Measurements from ENCODE around the gene MACROD2. TPM values are rescaled to one million over a fixed set of nuclear protein-coding genes. Genes with fewer than 3 reads are reported as not detected.

MACROD2 gene
- total and polyA plus RNA-seq, 2 of the 4 experiments (the other 2 are of a cell fraction): not detected

DNA sequence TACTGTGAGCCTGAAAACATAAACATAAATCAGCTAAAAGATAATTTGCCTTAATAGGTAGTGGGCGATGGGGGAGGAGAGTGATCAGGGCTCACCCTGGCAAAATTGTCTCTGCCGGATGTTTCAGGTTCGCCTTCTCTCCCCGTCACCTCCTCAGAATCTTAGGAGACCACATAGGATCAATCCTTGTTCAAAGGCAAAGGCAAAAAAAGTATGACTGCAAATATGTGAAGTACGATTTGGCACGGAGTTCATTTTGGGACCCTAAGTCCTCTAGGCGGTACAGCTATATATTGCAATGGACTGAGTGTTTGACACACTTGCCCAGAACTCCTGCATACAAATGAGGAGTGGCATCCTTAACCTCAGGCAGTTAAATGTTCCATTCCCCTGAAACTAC lies 991.3 kb downstream of the MACROD2 start:
- Histone ChIP-seq H3K36me3 (ENCODE audit: control insufficient read depth, insufficient read depth, low read length) (no peaks in the 10 kb centered on the region), H4K8ac (ENCODE audit: low read depth in 2 of 2, low read length in 2 of 2) (no peak overlapping the region), H2BK120ac (ENCODE audit: low read depth, low read length) (no peak overlapping the region), H2AK5ac (ENCODE audit: low read depth, low read length) (no peak overlapping the region), H2AFZ (replicated peaks; ENCODE audit: low read length, poor library complexity) (no peak overlapping the region), H2BK15ac (ENCODE audit: low read depth, low read length) (no peak overlapping the region), H4K91ac (ENCODE audit: insufficient read depth, low read depth, low read length) (no peak overlapping the region), H3K23ac (ENCODE audit: low read depth, low read length) (no peak overlapping the region), H3K9me3 (ENCODE audit: control insufficient read depth, insufficient read depth, low read length) (peaks cover 7% of the 10 kb centered on the region; the same call in 1 of the 2 replicates), H4K20me1 (ENCODE audit: insufficient read depth, low read length) (no peaks in the 10 kb centered on the region), H3K56ac (ENCODE audit: extremely low read depth, insufficient read depth, low read length) (no peak overlapping the region), H3K27ac (ENCODE audit: insufficient read depth, low read length) (no peak overlapping the region), H3K4me1 (ENCODE audit: control insufficient read depth, insufficient read depth, low read length) (no peaks in the 10 kb centered on the region), H3K9ac (ENCODE audit: low read depth, low read length) (no peak overlapping the region), H4K5ac (ENCODE audit: low read depth, low read length) (no peak overlapping the region), H3K4me3 (ENCODE audit: insufficient read depth, low read depth, low read length) (no peak overlapping the region), H3K14ac (replicated peaks; ENCODE audit: low read depth, low read length) (no peak overlapping the region), H3K9me1 (ENCODE audit: insufficient read depth, low read length) (no peaks in the 10 kb centered on the region), H3K4me2 (ENCODE audit: low read depth, low read length) (no peak overlapping the region), H3K79me1 (ENCODE audit: low read depth in 1 of 2, low read length in 2 of 2) (no peaks in the 10 kb centered on the region), H2BK5ac (ENCODE audit: low read depth, low read length, poor library complexity, severe bottlenecking) (no peak overlapping the region), H3K4ac (ENCODE audit: low read depth, low read length) (no peak overlapping the region), H3K27me3 (ENCODE audit: control insufficient read depth, insufficient read depth, low read length) (no peaks in the 10 kb centered on the region), H3K18ac (ENCODE audit: low read depth, low read length) (no peak overlapping the region), H2AK9ac (replicated peaks; ENCODE audit: low read depth, low read length, poor library complexity) (no peak overlapping the region), H2BK20ac (ENCODE audit: low read depth, low read length) (no peak overlapping the region)
- no CpG with 5 or more reads among the region's 7 CpGs for WGBS, 2 experiments (ENCODE audit: extremely low coverage in 2 of 2, insufficient read length in 1 of 2)
- DNase-seq (no peak), ATAC-seq (ENCODE audit: low read depth) (no peak)
- ChIA-PET CTCF (no interaction called here), POLR2A (ENCODE audit: unreplicated experiment) (no interaction called here)
- intact Hi-C loops (cut with micrococcal nuclease) (no loop called here), dilution Hi-C loops (cut with HindIII; ENCODE audit: low sequenced_read_pairs, unreplicated experiment) (no loop called here), in situ Hi-C loops (cut with MboI; ENCODE audit: low sequenced_read_pairs) (no loop called here)
- TF ChIP-seq SMC3 (IDR thresholded peaks at IDR 0.05; ENCODE audit: low read depth, low read length): no peak
- no peak for TF ChIP-seq RAD21 (IDR thresholded peaks at IDR 0.05; ENCODE audit: low read length)
- TF ChIP-seq MAFK (IDR thresholded peaks at IDR 0.05; ENCODE audit: low read depth, low read length): no peak
- no peak for TF ChIP-seq RCOR1 (IDR thresholded peaks at IDR 0.05; ENCODE audit: insufficient replicate concordance, low read length)
- TF ChIP-seq, protein P1, sequence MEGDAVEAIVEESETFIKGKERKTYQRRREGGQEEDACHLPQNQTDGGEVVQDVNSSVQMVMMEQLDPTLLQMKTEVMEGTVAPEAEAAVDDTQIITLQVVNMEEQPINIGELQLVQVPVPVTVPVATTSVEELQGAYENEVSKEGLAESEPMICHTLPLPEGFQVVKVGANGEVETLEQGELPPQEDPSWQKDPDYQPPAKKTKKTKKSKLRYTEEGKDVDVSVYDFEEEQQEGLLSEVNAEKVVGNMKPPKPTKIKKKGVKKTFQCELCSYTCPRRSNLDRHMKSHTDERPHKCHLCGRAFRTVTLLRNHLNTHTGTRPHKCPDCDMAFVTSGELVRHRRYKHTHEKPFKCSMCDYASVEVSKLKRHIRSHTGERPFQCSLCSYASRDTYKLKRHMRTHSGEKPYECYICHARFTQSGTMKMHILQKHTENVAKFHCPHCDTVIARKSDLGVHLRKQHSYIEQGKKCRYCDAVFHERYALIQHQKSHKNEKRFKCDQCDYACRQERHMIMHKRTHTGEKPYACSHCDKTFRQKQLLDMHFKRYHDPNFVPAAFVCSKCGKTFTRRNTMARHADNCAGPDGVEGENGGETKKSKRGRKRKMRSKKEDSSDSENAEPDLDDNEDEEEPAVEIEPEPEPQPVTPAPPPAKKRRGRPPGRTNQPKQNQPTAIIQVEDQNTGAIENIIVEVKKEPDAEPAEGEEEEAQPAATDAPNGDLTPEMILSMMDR (conservative IDR thresholded peaks at IDR 0.05; ENCODE audit: low read depth, low read length): no peak
- TF ChIP-seq, protein P2, sequence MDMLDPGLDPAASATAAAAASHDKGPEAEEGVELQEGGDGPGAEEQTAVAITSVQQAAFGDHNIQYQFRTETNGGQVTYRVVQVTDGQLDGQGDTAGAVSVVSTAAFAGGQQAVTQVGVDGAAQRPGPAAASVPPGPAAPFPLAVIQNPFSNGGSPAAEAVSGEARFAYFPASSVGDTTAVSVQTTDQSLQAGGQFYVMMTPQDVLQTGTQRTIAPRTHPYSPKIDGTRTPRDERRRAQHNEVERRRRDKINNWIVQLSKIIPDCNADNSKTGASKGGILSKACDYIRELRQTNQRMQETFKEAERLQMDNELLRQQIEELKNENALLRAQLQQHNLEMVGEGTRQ (IDR thresholded peaks at IDR 0.05; ENCODE audit: low read depth, low read length): no peak
- TF ChIP-seq RFX5 (IDR thresholded peaks at IDR 0.05; ENCODE audit: low read depth, low read length): no peak
- TF ChIP-seq, protein P3, sequence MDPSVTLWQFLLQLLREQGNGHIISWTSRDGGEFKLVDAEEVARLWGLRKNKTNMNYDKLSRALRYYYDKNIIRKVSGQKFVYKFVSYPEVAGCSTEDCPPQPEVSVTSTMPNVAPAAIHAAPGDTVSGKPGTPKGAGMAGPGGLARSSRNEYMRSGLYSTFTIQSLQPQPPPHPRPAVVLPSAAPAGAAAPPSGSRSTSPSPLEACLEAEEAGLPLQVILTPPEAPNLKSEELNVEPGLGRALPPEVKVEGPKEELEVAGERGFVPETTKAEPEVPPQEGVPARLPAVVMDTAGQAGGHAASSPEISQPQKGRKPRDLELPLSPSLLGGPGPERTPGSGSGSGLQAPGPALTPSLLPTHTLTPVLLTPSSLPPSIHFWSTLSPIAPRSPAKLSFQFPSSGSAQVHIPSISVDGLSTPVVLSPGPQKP (IDR thresholded peaks at IDR 0.05; ENCODE audit: borderline replicate concordance, low read depth, low read length): no peak
- no peak for TF ChIP-seq NFE2L2 (IDR thresholded peaks at IDR 0.05; ENCODE audit: low read depth, low read length)
- TF ChIP-seq MXI1 (IDR thresholded peaks at IDR 0.05; ENCODE audit: borderline replicate concordance, low read depth, low read length): no peak
- TF ChIP-seq CHD1 (IDR thresholded peaks at IDR 0.05; ENCODE audit: low read depth, low read length): no peak
- no peak for TF ChIP-seq FOS (IDR thresholded peaks at IDR 0.05; ENCODE audit: low read depth, low read length)
- no peak for TF ChIP-seq BHLHE40 (IDR thresholded peaks at IDR 0.05; ENCODE audit: low read depth, low read length)
- TF ChIP-seq MAZ (IDR thresholded peaks at IDR 0.05; ENCODE audit: borderline replicate concordance, low read depth, low read length): no peak
- TF ChIP-seq POLR2A (IDR thresholded peaks at IDR 0.05; ENCODE audit: low read depth, low read length): no peak
- BruUV-seq (replicated peaks): no TSS peak

Measured in IMR-90 (cell line).